PC-3 (cell line): ENCODE measurements around the gene PARP11.

Experiments used
- EZH2 ChIP-seq: fragments of 300-600 bp; sonication (generic); IDR thresholded peaks from one replicate; pipeline ENCODE4 v1.6.1; 2017; ENCODE audit warnings: antibody characterized with exemption, mild to moderate bottlenecking, low read length; ENCODE audit not compliant: unreplicated experiment
- TF ChIP-seq, protein P1 (sequence below): fragments of 300-600 bp; sonication (generic); conservative IDR thresholded peaks from 2 replicates; pipeline ENCODE4 v1.5.1; 2017; ENCODE audit warnings: antibody characterized with exemption, low read depth, mild to moderate bottlenecking, low read length

DNA sequence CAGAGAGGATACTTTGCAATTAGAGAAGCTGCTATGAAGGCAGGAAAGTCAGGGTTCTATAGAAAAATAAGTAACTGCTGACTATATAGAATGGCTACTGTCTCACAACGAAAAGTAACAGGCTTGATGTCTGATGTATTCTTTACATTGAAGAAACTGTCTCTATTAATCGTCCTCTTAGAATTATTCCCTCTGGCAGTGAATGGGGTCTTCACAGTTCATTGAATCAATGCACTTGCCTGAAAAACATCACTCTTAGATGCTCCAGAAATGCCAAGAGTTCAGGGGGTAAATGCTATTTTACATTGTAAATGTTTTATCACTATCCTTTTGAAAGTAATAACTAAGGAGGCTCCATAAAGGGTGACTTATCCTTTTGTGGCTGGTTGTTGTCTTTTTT lies 82.6 kb downstream of the PARP11 start:
- TF ChIP-seq, protein P1, sequence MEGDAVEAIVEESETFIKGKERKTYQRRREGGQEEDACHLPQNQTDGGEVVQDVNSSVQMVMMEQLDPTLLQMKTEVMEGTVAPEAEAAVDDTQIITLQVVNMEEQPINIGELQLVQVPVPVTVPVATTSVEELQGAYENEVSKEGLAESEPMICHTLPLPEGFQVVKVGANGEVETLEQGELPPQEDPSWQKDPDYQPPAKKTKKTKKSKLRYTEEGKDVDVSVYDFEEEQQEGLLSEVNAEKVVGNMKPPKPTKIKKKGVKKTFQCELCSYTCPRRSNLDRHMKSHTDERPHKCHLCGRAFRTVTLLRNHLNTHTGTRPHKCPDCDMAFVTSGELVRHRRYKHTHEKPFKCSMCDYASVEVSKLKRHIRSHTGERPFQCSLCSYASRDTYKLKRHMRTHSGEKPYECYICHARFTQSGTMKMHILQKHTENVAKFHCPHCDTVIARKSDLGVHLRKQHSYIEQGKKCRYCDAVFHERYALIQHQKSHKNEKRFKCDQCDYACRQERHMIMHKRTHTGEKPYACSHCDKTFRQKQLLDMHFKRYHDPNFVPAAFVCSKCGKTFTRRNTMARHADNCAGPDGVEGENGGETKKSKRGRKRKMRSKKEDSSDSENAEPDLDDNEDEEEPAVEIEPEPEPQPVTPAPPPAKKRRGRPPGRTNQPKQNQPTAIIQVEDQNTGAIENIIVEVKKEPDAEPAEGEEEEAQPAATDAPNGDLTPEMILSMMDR: no peak
- TF ChIP-seq EZH2: no peak
